Measurements from ENCODE around the gene PPP1R3G.

DNA sequence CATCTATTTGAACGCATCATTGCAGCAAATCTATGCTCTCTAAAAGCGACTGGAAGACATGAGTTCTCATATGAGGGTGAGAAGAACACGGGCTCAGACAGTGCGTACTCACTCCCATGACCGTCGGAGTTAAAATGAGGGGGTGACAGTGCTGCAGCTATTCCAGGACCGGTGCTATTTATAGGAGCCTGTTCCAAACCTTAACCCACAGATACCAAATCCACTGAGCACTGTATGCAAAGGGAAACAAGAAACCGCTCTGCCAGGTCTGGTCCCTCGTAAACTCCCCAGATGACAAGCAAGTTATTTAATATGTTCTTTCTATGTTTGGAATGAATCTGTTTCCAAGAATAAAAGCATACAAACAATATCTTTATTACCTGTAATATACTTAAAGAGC, 22.9 kb downstream of the PPP1R3G start:
- TF ChIP-seq, protein P1, sequence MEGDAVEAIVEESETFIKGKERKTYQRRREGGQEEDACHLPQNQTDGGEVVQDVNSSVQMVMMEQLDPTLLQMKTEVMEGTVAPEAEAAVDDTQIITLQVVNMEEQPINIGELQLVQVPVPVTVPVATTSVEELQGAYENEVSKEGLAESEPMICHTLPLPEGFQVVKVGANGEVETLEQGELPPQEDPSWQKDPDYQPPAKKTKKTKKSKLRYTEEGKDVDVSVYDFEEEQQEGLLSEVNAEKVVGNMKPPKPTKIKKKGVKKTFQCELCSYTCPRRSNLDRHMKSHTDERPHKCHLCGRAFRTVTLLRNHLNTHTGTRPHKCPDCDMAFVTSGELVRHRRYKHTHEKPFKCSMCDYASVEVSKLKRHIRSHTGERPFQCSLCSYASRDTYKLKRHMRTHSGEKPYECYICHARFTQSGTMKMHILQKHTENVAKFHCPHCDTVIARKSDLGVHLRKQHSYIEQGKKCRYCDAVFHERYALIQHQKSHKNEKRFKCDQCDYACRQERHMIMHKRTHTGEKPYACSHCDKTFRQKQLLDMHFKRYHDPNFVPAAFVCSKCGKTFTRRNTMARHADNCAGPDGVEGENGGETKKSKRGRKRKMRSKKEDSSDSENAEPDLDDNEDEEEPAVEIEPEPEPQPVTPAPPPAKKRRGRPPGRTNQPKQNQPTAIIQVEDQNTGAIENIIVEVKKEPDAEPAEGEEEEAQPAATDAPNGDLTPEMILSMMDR (conservative IDR thresholded peaks at IDR 0.05 in 1 of 2, IDR thresholded peaks at IDR 0.05 in 1 of 2; ENCODE audit: low read depth in 1 of 2, low read length in 2 of 2) = no peak
- no peak for TF ChIP-seq EZH2 (IDR thresholded peaks at IDR 0.05; ENCODE audit: low read length, missing control alignments)

Data from fibroblast of lung (primary cell).